GM12878 (cell line): ENCODE measurements around the gene PTPRJ. TPM values are rescaled to one million over a fixed set of nuclear protein-coding genes. Genes with fewer than 3 reads are reported as not detected.

Experiments used
- ATAC-seq: fragments of 200-7000 bp; cut with Tn5 transposase; 3 replicates; pipeline ENCODE4 v1.9.1; 2020; ENCODE audit warnings: mild to moderate bottlenecking, moderate library complexity
- BruUV-seq: library from RNA; stranded (reverse); fragments of 400-500 nt; replicated peaks from 2 replicates; lab custom pipeline; 2021; lab: Mats Ljungman, UMichigan
- CTCF ChIA-PET: fragments of 300-600 bp; sonication (Branson Sonifier 250); formaldehyde crosslinking; extraction: SDS; loops from one replicate; lab custom pipeline; 2021; ENCODE audit warnings: inconsistent platforms; lab: Yijun Ruan, JAX
- POLR2A ChIA-PET: fragments of 350-600 bp; formaldehyde crosslinking; extraction: SDS; loops from one replicate; lab custom pipeline; 2021; ENCODE audit warnings: inconsistent platforms; lab: Charles Lee
- RAD21 ChIA-PET: fragments of 300-600 bp; sonication (Branson Sonifier 250); formaldehyde crosslinking; loops from one replicate; lab custom pipeline; 2023; ENCODE audit warnings: antibody characterized with exemption; ENCODE audit not compliant: unreplicated experiment; lab: Charles Lee
- SMC1A ChIA-PET: fragments of 300-600 bp; sonication (Branson Sonifier 250); formaldehyde crosslinking; loops from one replicate; lab custom pipeline; 2023; ENCODE audit not compliant: unreplicated experiment, uncharacterized antibody; lab: Charles Lee
- DNase-seq: peaks from one replicate; pipeline ENCODE4 v3.0.0-alpha.2; 2011; ENCODE audit warnings: low read depth, low spot score
- FAIRE-seq: peaks from 3 replicates; lab custom pipeline; 2011; peaks lifted over from hg19 to GRCh38; lab: Jason Lieb, UNC
- H2AFZ ChIP-seq: 2 replicates; pipeline ENCODE4 v1.6.0; 2011; ENCODE audit warnings: low read depth, low read length, control low read depth; ENCODE audit not compliant: control insufficient read depth
- H3K27ac ChIP-seq: 2 replicates; pipeline ENCODE4 v1.5.1; 2011; ENCODE audit warnings: control low read depth; ENCODE audit not compliant: control insufficient read depth, insufficient read depth
- H3K27me3 ChIP-seq, 2 experiments: replicated peaks in 1 of 2; 2 replicates each; pipeline versions ENCODE4 v1.6.0 to v1.6.1; 2011; ENCODE audit warnings: low read length in 1 of 2; ENCODE audit not compliant: control insufficient read depth in 2 of 2, insufficient read depth in 2 of 2
- H3K36me3 ChIP-seq, 2 experiments: 2 replicates each; pipeline ENCODE4 v1.5.1; 2011; ENCODE audit warnings: low read length in 1 of 2; ENCODE audit not compliant: control insufficient read depth in 2 of 2, insufficient read depth in 2 of 2
- H3K4me1 ChIP-seq: 2 replicates; pipeline ENCODE4 v1.6.1; 2011; ENCODE audit warnings: mild to moderate bottlenecking, low read length, moderate library complexity, mixed read lengths; ENCODE audit not compliant: control insufficient read depth, insufficient read depth
- H3K4me2 ChIP-seq: 2 replicates; pipeline ENCODE4 v1.6.0; 2011; ENCODE audit warnings: control low read depth; ENCODE audit not compliant: control insufficient read depth, insufficient read depth
- H3K4me3 ChIP-seq: fragments of 200-600 bp; sonication (generic); 2 replicates; pipeline ENCODE4 v1.5.1; 2016
- H3K79me2 ChIP-seq: 2 replicates; pipeline ENCODE4 v1.6.0; 2011; ENCODE audit warnings: low read length; ENCODE audit not compliant: control insufficient read depth, insufficient read depth
- H3K9ac ChIP-seq: 2 replicates; pipeline ENCODE4 v1.8.0; 2011; ENCODE audit warnings: low read length, control low read depth, mixed read lengths; ENCODE audit not compliant: control insufficient read depth, insufficient read depth
- H3K9me3 ChIP-seq: replicated peaks from 3 replicates; pipeline ENCODE4 v1.5.1; 2011; ENCODE audit warnings: mild to moderate bottlenecking, low read length; ENCODE audit not compliant: control insufficient read depth, insufficient read depth
- H4K20me1 ChIP-seq: 2 replicates; pipeline ENCODE4 v1.6.0; 2011; ENCODE audit not compliant: control insufficient read depth, insufficient read depth
- CBFB ChIP-seq: IDR thresholded peaks from 2 replicates; pipeline ENCODE4 v1.6.1; 2016; ENCODE audit warnings: antibody characterized with exemption, low read depth
- CTCF ChIP-seq, 3 experiments: IDR thresholded peaks in 2 of 3; conservative IDR thresholded peaks in 1 of 3; 2 replicates each; pipeline ENCODE4 v1.5.1; 2011; ENCODE audit warnings: low read depth in 3 of 3, low read length in 3 of 3, mild to moderate bottlenecking in 3 of 3, control low read depth in 2 of 3, moderate library complexity in 2 of 3, inconsistent platforms in 1 of 3, mixed read lengths in 1 of 3; ENCODE audit not compliant: control insufficient read depth in 2 of 3, insufficient read depth in 1 of 3; ENCODE audit errors: extremely low read depth in 1 of 3
- ESRRA ChIP-seq: IDR thresholded peaks from 2 replicates; pipeline ENCODE4 v1.6.1; 2012; ENCODE audit warnings: mild to moderate bottlenecking, low read length, improper control_type of control experiment
- HDAC6 ChIP-seq: fragments of 200-600 bp; sonication (generic); IDR thresholded peaks from one replicate; pipeline ENCODE4 v1.8.0; 2017; ENCODE audit warnings: antibody characterized with exemption; ENCODE audit not compliant: unreplicated experiment
- JUNB ChIP-seq: IDR thresholded peaks from 2 replicates; pipeline ENCODE4 v1.6.1; 2016; ENCODE audit warnings: antibody characterized with exemption, mild to moderate bottlenecking
- RAD51 ChIP-seq: fragments of 450-650 bp; IDR thresholded peaks from 2 replicates; pipeline ENCODE4 v1.6.1; 2016; ENCODE audit warnings: moderate library complexity, mild to moderate bottlenecking, inconsistent platforms
- SMC3 ChIP-seq: IDR thresholded peaks from 2 replicates; pipeline ENCODE4 v1.6.1; 2011; ENCODE audit warnings: low read length, improper control_type of control experiment, borderline replicate concordance
- STAT3 ChIP-seq: IDR thresholded peaks from 2 replicates; pipeline ENCODE4 v1.6.1; 2011; ENCODE audit warnings: low read depth, low read length, improper control_type of control experiment
- SUPT20H ChIP-seq: IDR thresholded peaks from 2 replicates; pipeline ENCODE4 v1.6.1; 2011; ENCODE audit warnings: low read depth, mild to moderate bottlenecking, low read length, moderate library complexity, borderline replicate concordance; ENCODE audit not compliant: control insufficient read depth
- TAF1 ChIP-seq: IDR thresholded peaks from 2 replicates; pipeline ENCODE4 v1.6.1; 2011; ENCODE audit warnings: mild to moderate bottlenecking, low read depth, low read length, borderline replicate concordance
- YBX1 ChIP-seq: fragments of 450-650 bp; IDR thresholded peaks from 2 replicates; pipeline ENCODE4 v1.6.1; 2016; ENCODE audit warnings: antibody characterized with exemption
- ZNF274 ChIP-seq: IDR thresholded peaks from one replicate; pipeline ENCODE4 v1.8.0; 2011; ENCODE audit not compliant: insufficient read length, insufficient read depth
- WGBS: methylation state at CpG from one replicate; pipeline ENCODE4 v1.1.6; 2016; ENCODE audit warnings: low lambda C conversion rate; ENCODE audit not compliant: insufficient replicate concordance, insufficient coverage; ENCODE audit errors: missing lambda C conversion rate; 5-methylcytosine and 5-hydroxymethylcytosine counted together
- in situ Hi-C: fragments of 300-500 bp; cut with MboI; formaldehyde crosslinking; loops from 9 replicates; pipeline ENCODE4 v1.14.3; 2018; ENCODE audit warnings: mixed read lengths
- intact Hi-C: fragments of 100-400 bp; cut with micrococcal nuclease; formaldehyde crosslinking; loops from one replicate; pipeline ENCODE4 v1.14.2; 2022; ENCODE audit not compliant: unreplicated experiment
- polyA plus RNA-seq, 11 experiments: library from polyadenylated mRNA; depleted of rRNA in 4 of 11; unstranded in 6 of 11; stranded (reverse) in 5 of 11; fragments of >200 nt; fragmentation: Nextera tagmentation in 4 of 11; fragmentation: Illumina TruSeq in 1 of 11; extraction: Ambion mirVana in 4 of 11; extraction: Trizol in 1 of 11; gene quantifications; 1 replicate in 1 of 11; 2 replicates in 10 of 11; pipeline versions ENCODE4 v1.2.1 to v1.2.3, GENCODE V29; 2011 to 2016; ENCODE audit warnings: inconsistent platforms in 2 of 11, missing spikeins in 2 of 11, low read depth in 1 of 11
- total RNA-seq, 4 experiments: library from RNA; depleted of rRNA in 3 of 4; stranded (reverse); fragments of >200 nt in 3 of 4; fragmentation: Illumina TruSeq in 1 of 4; extraction: Trizol in 1 of 4; gene quantifications; 2 replicates each; pipeline versions ENCODE4 v1.2.1 to v1.2.3, GENCODE V29; 2013 to 2021
- TF ChIP-seq, protein P1 (sequence below): IDR thresholded peaks from 2 replicates; pipeline ENCODE4 v1.6.1; 2011; ENCODE audit warnings: low read depth, low read length, improper control_type of control experiment, borderline replicate concordance
- TF ChIP-seq, protein P2 (sequence below): IDR thresholded peaks from 2 replicates; pipeline ENCODE4 v1.6.1; 2011; ENCODE audit warnings: mild to moderate bottlenecking, low read depth, low read length, moderate library complexity; ENCODE audit not compliant: insufficient replicate concordance

The PTPRJ gene
- total and polyA plus RNA-seq, 10 of the 15 experiments (the other 5 are each of a cell fraction or from before 2014, with no cell fraction given) = 0.22 to 22.4 (median 7.4) TPM

DNA sequence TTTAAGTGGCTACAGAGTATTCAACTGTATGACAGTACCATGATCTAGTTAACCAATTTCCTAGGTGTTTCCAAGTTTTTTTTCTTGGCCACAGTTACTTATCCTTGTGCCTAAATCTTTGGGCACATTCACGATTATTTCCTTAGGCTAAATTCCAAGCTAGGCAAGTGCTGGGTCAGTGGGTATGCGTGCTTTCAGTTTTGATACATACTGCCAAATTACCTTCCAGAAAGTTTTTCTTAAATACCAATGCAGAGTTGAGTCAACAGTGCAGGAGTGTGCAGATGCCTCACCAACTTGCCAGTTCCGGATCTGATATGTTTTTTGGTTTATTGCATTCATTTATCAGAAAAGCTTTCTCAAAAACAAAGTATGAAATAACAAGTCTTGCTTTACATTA is 168.4 kb downstream of the PTPRJ start:
- no TSS peak for BruUV-seq
- Histone ChIP-seq H3K9me3 (peaks cover 8% of the 10 kb centered on the region), H3K27me3 (no peaks in the 10 kb centered on the region), H3K4me2 (no peak overlapping the region), H2AFZ (no peak overlapping the region), H3K4me3 (no peak overlapping the region), H3K4me1 (no peaks in the 10 kb centered on the region), H3K9ac (no peak overlapping the region), H4K20me1 (no peaks in the 10 kb centered on the region), H3K27ac (no peak overlapping the region), H3K79me2 (no peaks in the 10 kb centered on the region), H3K36me3 (peaks cover 0 to 13% of the 10 kb centered on the region in 2 experiments; a peak in 1 of 4 replicates)
- SMC1A ChIA-PET = interaction anchor here (0.6 kb wide), 1 partner anchor 55 kb away, joined by 3 read pairs; no protein-coding TSS in a partner anchor
- ATAC-seq (no peak), FAIRE-seq (no peak), DNase-seq (no peak)
- POLR2A ChIA-PET = interaction anchor here (0.7 kb wide), 1 partner anchor 188 kb away, joined by 4 read pairs; no protein-coding TSS in a partner anchor
- RAD21 ChIA-PET = no interaction called here
- in situ Hi-C loops (no loop called here), intact Hi-C loops (no loop called here)
- WGBS = 51% methylated on average over 3 of the region's 3 CpGs
- TF ChIP-seq SMC3 = no peak
- no peak for TF ChIP-seq YBX1
- TF ChIP-seq, protein P1, sequence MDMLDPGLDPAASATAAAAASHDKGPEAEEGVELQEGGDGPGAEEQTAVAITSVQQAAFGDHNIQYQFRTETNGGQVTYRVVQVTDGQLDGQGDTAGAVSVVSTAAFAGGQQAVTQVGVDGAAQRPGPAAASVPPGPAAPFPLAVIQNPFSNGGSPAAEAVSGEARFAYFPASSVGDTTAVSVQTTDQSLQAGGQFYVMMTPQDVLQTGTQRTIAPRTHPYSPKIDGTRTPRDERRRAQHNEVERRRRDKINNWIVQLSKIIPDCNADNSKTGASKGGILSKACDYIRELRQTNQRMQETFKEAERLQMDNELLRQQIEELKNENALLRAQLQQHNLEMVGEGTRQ = no peak
- TF ChIP-seq SUPT20H = no peak
- no peak for TF ChIP-seq CTCF (IDR thresholded peaks at IDR 0.05 in 2 of 3, conservative IDR thresholded peaks at IDR 0.05 in 1 of 3; ENCODE audit: control insufficient read depth in 2 of 3, extremely low read depth in 1 of 3, insufficient read depth in 1 of 3, low read depth in 3 of 3, low read length in 3 of 3)
- TF ChIP-seq TAF1 = no peak
- TF ChIP-seq HDAC6 = no peak
- TF ChIP-seq CBFB = no peak
- TF ChIP-seq JUNB = no peak
- TF ChIP-seq STAT3 = no peak
- TF ChIP-seq ESRRA = no peak
- TF ChIP-seq, protein P2, sequence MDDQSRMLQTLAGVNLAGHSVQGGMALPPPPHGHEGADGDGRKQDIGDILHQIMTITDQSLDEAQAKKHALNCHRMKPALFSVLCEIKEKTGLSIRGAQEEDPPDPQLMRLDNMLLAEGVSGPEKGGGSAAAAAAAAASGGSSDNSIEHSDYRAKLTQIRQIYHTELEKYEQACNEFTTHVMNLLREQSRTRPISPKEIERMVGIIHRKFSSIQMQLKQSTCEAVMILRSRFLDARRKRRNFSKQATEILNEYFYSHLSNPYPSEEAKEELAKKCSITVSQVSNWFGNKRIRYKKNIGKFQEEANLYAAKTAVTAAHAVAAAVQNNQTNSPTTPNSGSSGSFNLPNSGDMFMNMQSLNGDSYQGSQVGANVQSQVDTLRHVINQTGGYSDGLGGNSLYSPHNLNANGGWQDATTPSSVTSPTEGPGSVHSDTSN = no peak
- no peak for TF ChIP-seq ZNF274
- no peak for TF ChIP-seq RAD51
- CTCF ChIA-PET = no interaction called here
